ENCODE results near the gene SMARCA4. TPM values are rescaled to one million over a fixed set of nuclear protein-coding genes. Genes with fewer than 3 reads are reported as not detected.

Gene SMARCA4
- total RNA-seq, 1 donor from 2014 or later: 63.5 TPM

DNA sequence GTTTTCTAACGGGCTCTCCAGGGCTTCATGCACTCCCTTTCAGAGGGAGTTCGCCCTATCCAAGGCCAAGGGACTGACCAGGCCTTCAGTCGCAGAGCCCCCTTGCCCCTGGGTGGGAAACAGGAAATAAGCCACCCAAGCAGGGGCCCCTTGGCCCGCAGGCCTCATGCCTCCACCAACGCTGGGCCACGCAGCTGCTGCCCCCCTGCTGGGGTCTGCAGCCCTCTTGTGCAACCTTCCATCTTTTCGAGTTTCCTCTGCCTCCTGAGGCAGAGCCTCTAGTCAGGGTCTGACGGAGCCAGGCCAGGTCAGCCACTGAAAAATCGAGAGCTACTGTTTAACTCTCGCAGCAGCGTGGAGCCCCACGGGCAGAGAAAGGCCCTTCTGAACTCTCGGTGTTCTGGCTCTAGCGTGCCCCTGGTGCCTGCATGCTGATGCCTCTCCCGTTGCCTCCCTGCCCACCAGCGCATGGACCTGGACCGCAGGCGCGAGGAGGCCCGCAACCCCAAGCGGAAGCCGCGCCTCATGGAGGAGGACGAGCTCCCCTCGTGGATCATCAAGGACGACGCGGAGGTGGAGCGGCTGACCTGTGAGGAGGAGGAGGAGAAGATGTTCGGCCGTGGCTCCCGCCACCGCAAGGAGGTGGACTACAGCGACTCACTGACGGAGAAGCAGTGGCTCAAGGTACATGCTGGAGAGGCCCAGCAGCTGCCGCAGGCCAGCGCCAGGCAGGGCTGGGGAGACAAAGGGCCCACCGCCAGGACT, 73.8 kb downstream of the SMARCA4 start:
- DNase-seq: no peak

DNA sequence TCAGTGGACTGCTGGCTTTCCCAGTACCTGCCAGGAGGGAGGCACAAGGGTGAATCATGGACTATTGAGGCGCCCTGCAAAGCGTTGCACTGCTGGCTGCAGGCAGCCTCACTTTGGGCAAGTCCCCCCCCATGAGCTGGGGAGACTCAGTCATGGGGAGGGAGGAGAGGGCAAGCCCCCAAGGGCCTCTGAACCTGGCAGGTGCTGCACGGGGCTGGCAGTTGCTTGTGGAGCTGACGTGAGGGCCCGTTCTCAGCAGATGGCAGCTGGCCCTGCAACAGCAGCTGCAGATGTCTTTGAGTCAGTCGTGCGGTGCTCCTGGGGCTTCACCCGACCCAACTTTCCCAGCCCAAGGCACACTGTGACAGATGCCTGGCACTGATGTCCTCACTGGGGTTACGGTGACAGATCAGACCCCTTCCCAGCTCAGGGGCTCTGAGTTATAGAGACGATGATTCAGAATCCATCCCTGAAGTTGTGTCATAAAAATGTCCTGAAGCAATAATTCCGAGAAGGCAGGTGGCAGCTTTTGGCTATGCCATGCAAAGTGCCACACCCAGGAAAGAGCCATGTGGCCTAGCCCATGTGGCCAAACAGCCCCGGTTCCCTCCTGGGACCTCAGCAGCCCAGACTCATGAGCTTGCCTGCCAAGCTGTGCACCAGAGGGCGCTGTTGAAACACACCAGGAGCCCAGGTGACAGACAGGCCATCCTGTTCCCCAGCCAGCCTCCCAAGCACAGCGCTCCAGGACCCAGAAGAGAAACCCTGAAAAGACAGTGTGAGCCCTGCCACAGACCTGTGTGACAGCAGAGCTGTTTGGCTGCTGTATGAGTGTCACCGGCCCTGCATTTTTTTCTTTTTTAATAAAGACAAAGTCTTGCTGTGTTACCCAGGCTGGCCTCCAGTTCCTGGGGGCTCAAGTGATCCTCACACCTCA, 74.9 kb downstream of the SMARCA4 start:
- peak; percentile 58 for DNase-seq

DNA sequence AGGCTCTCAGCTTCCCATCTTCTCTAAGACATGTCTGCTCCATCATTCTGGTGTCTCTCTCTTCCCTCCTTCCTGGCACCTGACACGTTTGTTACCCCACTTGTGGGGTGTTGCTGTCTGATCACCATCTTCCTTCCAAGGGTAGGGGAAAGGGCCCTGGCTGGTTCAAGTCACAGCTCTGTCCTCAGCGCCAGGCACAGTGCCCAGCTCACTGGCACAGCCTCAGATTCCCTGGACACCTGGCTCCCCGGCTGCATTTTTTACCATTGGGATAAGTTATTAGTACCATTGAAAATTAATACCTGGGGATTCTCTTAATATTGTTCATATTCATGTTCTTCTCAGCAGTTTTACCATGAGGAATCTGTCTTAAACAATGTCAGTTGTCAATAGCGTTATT, 77.7 kb downstream of the SMARCA4 start:
- no peak for DNase-seq

DNA sequence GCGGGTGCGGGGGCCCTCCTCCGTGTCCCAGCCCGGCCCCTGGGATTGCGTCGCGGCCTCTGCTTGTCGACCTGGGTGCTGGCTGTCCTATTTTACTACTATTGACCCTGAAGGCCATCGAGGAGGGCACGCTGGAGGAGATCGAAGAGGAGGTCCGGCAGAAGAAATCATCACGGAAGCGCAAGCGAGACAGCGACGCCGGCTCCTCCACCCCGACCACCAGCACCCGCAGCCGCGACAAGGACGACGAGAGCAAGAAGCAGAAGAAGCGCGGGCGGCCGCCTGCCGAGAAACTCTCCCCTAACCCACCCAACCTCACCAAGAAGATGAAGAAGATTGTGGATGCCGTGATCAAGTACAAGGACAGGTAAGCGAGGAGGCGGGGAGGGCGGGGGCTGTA, 80.4 kb downstream of the SMARCA4 start:
- DNase-seq: no peak

DNA sequence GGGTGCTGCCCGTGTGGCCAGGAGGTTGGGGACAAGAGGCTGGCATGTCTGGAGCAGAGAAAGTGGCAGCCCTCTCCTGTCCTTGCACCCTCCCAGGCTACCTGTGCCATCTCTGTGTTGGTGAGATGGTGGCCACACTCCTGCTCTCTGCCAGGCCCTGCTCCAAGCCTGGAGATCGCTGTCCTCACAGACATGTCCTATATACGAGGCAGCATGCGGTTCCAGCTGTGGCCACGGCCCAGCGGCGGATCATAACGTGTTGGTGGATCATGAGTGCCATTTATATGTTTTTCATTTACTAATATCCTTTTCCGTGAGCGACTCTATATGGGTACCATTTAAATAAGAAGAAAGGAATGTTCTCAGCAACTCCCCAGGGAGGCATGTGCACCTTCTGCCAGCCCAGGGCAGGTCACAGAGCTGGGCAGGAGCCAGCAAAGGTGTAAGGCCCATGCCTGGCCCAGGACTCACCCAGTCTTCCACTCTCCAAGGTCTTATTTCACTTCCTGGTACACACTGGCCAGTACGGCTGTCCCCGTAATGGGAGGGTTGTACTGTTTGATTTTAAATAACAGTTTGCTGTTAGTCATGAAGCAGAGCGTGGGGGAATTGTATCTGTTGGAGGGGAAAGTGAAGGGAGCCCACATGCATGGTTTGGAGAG, 81.3 kb downstream of the SMARCA4 start:
- DNase-seq: no peak

DNA sequence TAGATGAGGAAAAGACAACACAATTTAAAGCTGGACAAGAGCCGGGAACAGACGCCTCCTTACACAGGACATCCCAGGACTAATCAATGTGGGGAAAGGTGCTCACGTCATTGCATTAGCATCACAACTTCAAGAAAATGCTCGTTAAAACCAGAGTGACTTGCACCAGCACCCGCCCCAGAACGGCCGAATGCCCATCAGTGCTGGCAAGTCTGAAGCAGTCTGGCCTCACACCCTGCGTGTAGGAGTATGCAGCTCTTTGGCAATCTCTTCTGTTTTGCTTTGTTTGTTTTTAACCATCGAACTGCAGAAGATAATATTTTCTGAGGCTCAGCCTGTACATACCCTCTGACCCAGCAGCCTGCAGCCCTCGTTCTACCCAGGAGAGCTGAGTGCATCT, 83.6 kb downstream of the SMARCA4 start:
- no peak for DNase-seq

DNA sequence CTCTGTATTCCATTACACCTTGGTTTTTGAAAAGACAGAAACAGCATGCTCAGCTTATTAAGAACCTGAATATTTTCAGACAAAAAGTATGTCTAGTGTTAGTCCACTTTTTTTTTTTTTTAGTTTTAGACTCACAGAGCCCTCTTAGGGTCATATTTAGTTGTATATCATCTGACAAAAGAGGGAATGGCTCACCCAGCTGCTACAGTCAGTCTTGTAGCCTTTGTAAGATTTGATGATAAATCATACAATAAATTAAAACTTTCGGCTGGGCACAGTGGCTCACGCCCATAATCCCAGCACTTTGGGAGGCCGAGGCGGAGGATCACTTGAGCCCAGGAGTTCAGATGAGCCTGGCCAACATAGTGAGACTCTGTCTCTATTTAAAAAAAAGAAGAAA, 84.7 kb downstream of the SMARCA4 start:
- DNase-seq: no peak

DNA sequence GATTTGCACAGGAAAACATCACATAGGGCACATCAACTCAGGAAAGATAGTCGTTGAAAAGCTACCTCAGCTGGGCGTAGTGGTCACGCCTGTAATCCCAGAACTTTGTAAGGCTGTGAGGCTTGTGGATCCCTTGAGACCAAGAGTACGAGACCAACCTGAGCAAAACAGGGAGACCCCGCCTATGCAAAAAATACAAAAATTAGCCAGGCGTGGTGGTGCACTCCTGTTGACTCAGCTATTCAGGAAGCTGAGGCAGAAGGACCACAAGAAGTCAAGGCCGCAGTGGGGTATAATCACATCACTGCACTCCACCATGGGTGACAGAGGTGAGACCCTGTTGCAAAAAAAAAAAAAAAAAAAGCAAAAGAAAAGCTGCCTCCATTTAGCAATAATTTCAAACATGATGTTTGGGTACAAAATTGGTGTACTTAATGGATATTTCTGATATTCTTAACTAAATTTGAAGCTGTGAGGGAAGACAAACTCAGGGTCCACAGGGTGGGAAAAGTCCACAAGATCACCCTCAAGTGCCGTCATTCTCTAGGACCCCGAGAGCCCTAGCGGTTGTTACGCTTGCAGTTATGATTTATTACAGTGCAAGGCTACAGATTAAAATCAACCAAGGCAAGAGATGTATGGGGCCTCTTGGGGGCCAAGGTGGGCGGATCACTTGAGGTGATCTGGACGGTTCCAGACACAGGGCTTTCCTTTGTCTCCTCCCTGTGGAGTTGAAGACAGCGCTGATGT, 86.0 kb downstream of the SMARCA4 start:
- no peak for DNase-seq

DNA sequence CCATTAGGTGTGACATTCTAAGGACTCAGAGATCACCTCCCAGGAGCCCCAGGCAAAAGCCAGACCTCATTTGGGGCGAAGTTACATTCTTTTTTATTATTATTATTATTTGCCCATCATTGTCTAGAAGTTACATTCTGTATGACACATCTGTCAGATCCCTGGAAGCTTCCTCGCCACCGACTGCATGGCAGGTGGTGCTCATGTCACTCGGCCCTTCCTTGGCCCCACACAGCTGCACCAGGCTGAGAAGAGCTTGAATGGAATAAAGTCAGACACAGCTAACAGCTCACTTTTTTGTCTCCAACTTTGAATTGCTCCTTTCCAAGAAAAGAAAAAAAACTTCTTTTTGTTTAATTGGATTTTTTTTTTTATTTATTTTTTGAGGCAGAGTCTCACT, 87.0 kb downstream of the SMARCA4 start:
- no peak for DNase-seq

DNA sequence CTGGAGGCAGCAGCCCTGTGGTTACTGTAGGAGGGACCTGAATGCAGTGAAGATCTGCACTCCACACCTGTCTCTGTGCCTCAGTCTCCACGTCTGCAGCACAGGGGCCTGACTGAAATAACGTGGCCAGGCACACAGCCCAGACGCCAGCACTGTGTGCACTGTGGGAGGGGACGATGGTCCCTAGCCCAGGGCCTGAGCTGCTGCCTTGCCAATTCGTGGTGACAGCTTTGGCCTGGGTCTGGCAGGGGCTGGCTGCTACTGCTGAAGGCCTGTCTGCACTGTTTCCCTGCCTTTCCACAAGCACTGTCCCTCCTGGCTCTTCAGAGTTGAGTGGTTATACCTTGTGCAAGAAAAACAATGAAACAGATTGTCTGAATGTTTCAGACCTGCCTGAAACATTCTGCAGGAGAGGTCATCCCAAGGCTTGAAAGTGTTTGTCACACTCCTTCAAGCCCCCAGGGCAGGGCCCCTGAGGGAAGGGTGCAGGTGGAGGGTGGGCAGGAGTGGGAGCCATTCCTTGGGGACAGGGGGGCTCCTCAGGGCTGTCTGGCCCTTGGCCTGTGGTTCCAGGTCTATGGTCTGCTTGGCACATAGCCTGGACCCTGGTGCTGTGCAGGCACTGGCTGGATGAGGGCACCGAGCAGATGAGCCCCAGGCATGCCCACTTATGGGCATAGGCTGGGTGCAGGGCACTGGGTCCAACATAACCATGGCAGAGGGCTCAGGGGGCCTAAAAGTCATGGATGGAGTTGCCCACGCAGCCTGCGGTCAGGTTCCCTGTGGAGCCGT, 89.7 kb downstream of the SMARCA4 start:
- DNase-seq: no peak

DNA sequence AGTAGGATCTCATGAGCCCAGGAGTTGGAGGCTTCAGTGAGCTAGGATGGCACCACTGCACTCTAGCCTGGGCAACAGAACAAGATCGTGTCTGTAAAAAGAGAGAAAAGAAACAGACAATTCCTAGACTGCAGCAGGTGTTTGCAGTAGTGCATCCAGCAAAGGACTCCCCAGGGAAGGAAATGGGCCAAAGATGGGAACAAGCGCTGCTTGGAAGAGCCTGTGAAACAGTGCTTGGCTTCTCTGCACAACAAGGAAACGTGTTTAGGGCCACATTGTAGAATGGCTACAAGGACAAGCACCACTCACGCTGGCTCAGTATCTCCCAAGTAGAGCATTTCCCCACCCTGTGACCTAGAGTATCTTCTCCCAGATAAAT, 93.0 kb downstream of the SMARCA4 start:
- no peak for DNase-seq

DNA sequence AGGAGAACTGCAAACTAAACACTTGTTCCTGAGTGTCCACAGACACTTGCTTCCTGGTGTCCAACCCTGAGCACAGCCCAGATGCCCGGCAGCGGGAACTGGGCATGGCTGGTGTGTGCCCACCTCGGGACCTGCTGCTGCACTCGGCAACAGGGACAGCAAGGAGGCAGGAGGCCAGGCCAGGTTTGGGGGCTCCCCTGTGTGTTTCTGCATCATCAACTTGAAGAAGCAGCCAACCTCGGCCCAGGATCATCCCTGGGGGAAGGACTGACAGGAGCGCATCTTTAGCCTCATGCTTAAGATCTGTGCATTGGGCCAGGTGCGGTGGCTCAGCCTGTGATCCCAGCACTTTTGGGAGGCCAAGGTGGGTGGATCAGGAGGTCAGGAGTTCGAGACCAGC, 93.4 kb downstream of the SMARCA4 start:
- no peak for DNase-seq

DNA sequence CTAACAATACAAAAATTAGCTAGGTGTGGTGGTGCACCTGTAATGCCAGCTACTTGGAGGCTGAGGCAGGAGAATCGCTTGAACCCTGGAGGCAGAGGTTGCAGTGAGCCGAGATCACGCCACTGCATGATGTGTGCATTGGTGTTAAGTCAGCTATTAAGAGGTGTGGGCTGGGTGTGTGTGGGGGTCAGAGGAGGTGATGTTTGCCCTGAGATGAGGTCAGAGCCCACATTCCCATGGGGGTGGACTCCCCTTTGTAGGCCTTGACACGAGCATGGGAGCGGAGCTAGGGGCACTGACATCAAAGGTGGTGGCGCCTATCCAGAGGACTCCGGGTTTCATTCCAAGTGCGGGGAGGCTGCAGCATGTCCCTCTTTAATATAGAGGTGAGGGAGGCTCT, 93.8 kb downstream of the SMARCA4 start:
- no peak for DNase-seq

DNA sequence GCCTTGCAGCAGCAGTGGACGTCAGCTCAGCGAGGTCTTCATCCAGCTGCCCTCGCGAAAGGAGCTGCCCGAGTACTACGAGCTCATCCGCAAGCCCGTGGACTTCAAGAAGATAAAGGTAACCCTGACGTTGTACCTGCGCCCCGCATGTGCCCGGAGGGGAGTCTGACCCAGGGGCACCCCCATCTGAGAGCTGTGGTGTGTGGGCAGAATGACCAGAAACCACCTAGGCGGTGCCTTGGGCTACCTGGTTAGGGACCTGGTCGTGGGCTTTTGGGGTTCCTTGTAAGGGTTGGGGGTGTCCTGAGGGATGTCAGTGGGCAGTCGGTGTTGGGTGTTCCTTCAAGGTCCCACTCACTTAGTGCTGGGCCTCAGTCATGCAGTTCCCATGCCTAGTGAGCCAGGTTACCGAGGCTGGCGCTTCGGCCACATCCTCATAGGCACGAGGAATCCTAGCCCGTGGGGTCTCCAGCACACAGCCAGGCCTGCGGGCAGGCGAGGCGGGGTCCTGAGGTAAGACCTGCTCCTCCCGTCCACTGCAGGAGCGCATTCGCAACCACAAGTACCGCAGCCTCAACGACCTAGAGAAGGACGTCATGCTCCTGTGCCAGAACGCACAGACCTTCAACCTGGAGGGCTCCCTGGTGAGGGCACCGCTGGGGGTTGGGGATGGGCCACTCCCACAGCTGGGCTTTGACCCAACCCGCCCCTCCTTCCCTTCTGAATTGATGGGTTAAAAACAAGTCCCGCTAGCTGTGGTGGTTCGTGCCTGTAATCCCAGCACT, 97.6 kb downstream of the SMARCA4 start:
- DNase-seq: no peak

DNA sequence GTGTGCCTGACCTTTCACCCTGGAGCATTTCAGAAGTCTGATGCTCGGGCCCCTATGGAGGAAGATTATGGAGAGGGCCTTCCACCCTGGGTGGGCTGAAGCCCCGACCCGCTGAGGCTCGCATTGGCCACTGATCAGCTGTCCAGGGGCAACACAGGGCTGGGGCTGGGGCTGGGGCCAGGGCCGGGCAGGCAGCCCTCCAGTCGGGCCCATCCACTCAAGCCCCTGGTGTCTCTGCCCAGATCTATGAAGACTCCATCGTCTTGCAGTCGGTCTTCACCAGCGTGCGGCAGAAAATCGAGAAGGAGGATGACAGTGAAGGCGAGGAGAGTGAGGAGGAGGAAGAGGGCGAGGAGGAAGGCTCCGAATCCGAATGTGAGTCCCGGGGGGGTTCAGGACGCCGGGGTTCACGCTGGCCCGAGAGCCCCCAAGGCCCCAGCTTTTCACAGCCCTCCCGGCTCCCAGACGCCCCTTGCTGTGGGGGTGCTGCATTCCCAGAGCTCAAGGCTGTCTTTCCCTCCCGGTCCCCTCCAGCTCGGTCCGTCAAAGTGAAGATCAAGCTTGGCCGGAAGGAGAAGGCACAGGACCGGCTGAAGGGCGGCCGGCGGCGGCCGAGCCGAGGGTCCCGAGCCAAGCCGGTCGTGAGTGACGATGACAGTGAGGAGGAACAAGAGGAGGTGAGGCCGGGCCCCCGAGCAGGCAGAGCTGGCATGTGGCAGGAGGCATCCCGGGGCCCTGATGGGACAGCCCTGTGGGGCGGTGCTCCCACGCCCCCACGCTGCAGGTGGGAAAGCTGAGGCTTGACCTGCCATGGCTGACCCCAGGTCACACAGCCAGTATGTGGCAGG, 98.9 kb downstream of the SMARCA4 start:
- DNase-seq: no peak

DNA sequence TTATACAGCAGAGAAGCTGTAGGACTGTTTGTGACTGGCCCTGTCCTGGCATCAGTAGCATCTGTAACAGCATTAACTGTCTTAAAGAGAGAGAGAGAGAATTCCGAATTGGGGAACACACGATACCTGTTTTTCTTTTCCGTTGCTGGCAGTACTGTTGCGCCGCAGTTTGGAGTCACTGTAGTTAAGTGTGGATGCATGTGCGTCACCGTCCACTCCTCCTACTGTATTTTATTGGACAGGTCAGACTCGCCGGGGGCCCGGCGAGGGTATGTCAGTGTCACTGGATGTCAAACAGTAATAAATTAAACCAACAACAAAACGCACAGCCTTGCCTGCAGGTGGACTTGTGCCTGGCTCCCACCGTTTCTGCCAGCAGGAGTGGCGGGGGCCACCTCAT, 101.1 kb downstream of the SMARCA4 start:
- DNase-seq: no peak

DNA sequence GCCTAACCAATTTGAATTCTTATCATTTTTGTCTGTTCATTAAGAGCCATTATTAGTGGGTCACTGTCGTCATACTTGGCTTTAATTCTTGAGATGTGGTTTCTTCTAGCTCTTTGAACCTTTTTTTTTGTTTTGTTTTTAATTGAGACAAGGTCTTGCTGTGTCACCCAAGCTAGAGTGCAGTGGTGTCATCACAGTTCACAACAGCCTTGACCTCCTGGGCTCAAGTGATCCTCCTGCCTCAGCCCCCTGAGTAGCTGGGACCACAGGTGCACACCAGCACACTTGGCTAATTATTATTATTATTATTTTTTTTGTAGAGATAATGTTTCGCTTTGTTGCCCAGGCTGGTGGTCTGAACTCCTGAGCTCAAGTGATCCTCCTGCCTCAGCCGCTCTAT, 102.6 kb downstream of the SMARCA4 start:
- no peak for DNase-seq

DNA sequence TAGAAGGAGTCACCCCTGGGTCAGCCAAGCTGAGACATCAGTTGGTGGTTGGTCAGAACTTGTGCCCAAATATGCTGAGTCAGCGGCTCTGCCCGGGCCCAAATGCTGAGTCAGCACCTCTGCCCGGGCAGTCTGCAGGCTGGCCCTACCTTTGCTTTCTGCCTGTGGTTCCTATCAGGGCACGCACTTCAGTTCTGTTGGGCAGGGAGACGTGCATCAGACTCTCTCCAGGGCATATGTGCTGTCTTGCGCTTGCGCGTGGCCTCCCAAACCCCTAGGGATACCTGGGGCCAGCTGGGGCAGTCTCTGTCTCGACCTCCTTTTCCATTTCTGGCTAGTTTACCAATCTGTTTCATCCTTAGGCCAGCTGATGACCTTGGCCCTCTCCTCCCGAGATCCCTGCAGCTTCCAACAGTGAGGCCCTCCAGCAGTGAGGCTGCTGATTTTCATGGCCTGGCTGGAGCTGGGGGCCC, 104.0 kb downstream of the SMARCA4 start:
- DNase-seq: no peak

DNA sequence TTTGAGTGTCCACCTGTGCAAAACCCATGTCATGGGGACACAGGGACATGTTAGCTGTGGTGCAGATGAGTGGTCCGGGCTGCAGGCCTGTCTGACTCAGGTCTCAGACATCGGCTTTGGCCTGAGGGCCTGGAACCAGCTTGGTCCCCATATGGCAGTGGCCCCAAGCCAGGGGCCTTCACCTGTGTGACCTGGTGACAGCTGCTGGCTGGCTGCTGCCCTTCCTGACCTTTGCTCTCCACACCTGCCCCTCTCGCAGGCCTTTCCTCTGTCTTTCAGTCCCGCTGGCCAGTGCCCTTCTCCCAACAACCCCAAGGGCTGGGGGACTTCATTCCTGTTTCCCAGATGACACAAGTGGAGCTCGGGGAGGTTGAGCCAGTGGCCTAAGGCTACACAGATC, 105.5 kb downstream of the SMARCA4 start:
- DNase-seq: no peak
